ENCODE results near the gene EPHB2.
"Not testable (repeated sequence)": the region's sequence is repeated elsewhere in the genome, so short reads cannot be mapped to it uniquely, and the experiment has no call there.

EPHB2 gene

GRCh38 chr1:22935433-22935832 is 224.8 kb downstream of the EPHB2 start:
- Histone ChIP-seq H3K27ac (ENCODE audit: low read length) (no peak overlapping the region), H3K36me3 (ENCODE audit: control insufficient read depth in 2 of 2, insufficient read depth in 2 of 2, low read length in 2 of 2) (no peaks in the 10 kb centered on the region)

GRCh38 chr1:22936681-22937080 is 226.0 kb downstream of the EPHB2 start:
- no peak overlapping the region for H3K27ac ChIP-seq (ENCODE audit: low read length)
- no peaks in the 10 kb centered on the region for H3K4me1 ChIP-seq (ENCODE audit: control insufficient read depth, insufficient read depth, low read length)
- no peaks in the 10 kb centered on the region for H3K36me3 ChIP-seq (ENCODE audit: control insufficient read depth in 2 of 2, insufficient read depth in 2 of 2, low read length in 2 of 2)
- no peak overlapping the region for H3K4me3 ChIP-seq (ENCODE audit: low read length in 2 of 2)
- H3K9ac ChIP-seq (ENCODE audit: low read length in 2 of 2): no peak overlapping the region
- peaks cover 0 to 6% of the 10 kb centered on the region in 2 donors for H3K9me3 ChIP-seq (ENCODE audit: control insufficient read depth in 2 of 2, low read length in 2 of 2)
- peaks cover 0 to 2% of the 10 kb centered on the region in 2 donors for H3K27me3 ChIP-seq (ENCODE audit: control insufficient read depth in 1 of 2, insufficient read depth in 2 of 2, low read length in 2 of 2)

More at GRCh38 chr1:22935433-22935832, 224.8 kb downstream of the EPHB2 start:
- no peak overlapping the region for H3K4me3 ChIP-seq (ENCODE audit: low read length in 2 of 2)
- no peak overlapping the region for H3K9ac ChIP-seq (ENCODE audit: low read length in 2 of 2)
- peaks cover 0 to 2% of the 10 kb centered on the region in 2 donors for H3K27me3 ChIP-seq (ENCODE audit: control insufficient read depth in 1 of 2, insufficient read depth in 2 of 2, low read length in 2 of 2)
- H3K4me1 ChIP-seq (ENCODE audit: control insufficient read depth, insufficient read depth, low read length): no peaks in the 10 kb centered on the region
- H3K9me3 ChIP-seq (ENCODE audit: control insufficient read depth in 2 of 2, low read length in 2 of 2): peaks cover 0 to 6% of the 10 kb centered on the region in 2 donors

GRCh38 chr1:22941257-22941656 is 230.6 kb downstream of the EPHB2 start:
- no peaks in the 10 kb centered on the region for H3K36me3 ChIP-seq (ENCODE audit: control insufficient read depth in 2 of 2, insufficient read depth in 2 of 2, low read length in 2 of 2)
- H3K27me3 ChIP-seq (ENCODE audit: control insufficient read depth in 1 of 2, insufficient read depth in 2 of 2, low read length in 2 of 2): no peaks in the 10 kb centered on the region
- H3K27ac ChIP-seq (ENCODE audit: low read length): no peak overlapping the region
- no peaks in the 10 kb centered on the region for H3K9me3 ChIP-seq (ENCODE audit: control insufficient read depth in 2 of 2, low read length in 2 of 2)
- H3K4me3 ChIP-seq (ENCODE audit: low read length in 2 of 2): no peak overlapping the region
- H3K9ac ChIP-seq (ENCODE audit: low read length in 2 of 2): no peak overlapping the region
- no peaks in the 10 kb centered on the region for H3K4me1 ChIP-seq (ENCODE audit: control insufficient read depth, insufficient read depth, low read length)

GRCh38 chr1:22944346-22945055 is 233.9 kb downstream of the EPHB2 start:
- no peak overlapping the region for H3K27ac ChIP-seq (ENCODE audit: low read length)
- H3K9ac ChIP-seq (ENCODE audit: low read length in 2 of 2): no peak overlapping the region
- no peaks in the 10 kb centered on the region for H3K9me3 ChIP-seq (ENCODE audit: control insufficient read depth in 2 of 2, low read length in 2 of 2)
- no peaks in the 10 kb centered on the region for H3K4me1 ChIP-seq (ENCODE audit: control insufficient read depth, insufficient read depth, low read length)
- H3K27me3 ChIP-seq (ENCODE audit: control insufficient read depth in 1 of 2, insufficient read depth in 2 of 2, low read length in 2 of 2): peaks cover 0 to 7% of the 10 kb centered on the region in 2 donors
- no peaks in the 10 kb centered on the region for H3K36me3 ChIP-seq (ENCODE audit: control insufficient read depth in 2 of 2, insufficient read depth in 2 of 2, low read length in 2 of 2)
- H3K4me3 ChIP-seq (ENCODE audit: low read length in 2 of 2): no peak overlapping the region

- H3K27me3 ChIP-seq (ENCODE audit: control insufficient read depth in 1 of 2, insufficient read depth in 2 of 2, low read length in 2 of 2); H3K9me3 ChIP-seq (ENCODE audit: control insufficient read depth in 2 of 2, low read length in 2 of 2); H3K4me1 ChIP-seq (ENCODE audit: control insufficient read depth, insufficient read depth, low read length); H3K9ac ChIP-seq (ENCODE audit: low read length in 2 of 2); H3K4me3 ChIP-seq (ENCODE audit: low read length in 2 of 2); H3K27ac ChIP-seq (ENCODE audit: low read length); H3K36me3 ChIP-seq (ENCODE audit: control insufficient read depth in 2 of 2, insufficient read depth in 2 of 2, low read length in 2 of 2): not testable (repeated sequence)
Measured at GRCh38 chr1:22945171-22945570, 234.5 kb downstream of the EPHB2 start.

GRCh38 chr1:22949822-22950331 is 239.2 kb downstream of the EPHB2 start:
- no peak overlapping the region for H3K4me3 ChIP-seq (ENCODE audit: low read length in 2 of 2)
- H3K27me3 ChIP-seq (ENCODE audit: control insufficient read depth in 1 of 2, insufficient read depth in 2 of 2, low read length in 2 of 2): peaks cover 4 to 29% of the 10 kb centered on the region in 2 donors
- H3K27ac ChIP-seq (ENCODE audit: low read length): no peak overlapping the region
- no peaks in the 10 kb centered on the region for H3K9me3 ChIP-seq (ENCODE audit: control insufficient read depth in 2 of 2, low read length in 2 of 2)
- peaks cover 6% of the 10 kb centered on the region for H3K4me1 ChIP-seq (ENCODE audit: control insufficient read depth, insufficient read depth, low read length)
- no peak overlapping the region for H3K9ac ChIP-seq (ENCODE audit: low read length in 2 of 2)
- no peaks in the 10 kb centered on the region for H3K36me3 ChIP-seq (ENCODE audit: control insufficient read depth in 2 of 2, insufficient read depth in 2 of 2, low read length in 2 of 2)

- Histone ChIP-seq H3K36me3 (ENCODE audit: control insufficient read depth in 2 of 2, insufficient read depth in 2 of 2, low read length in 2 of 2) (no peaks in the 10 kb centered on the region), H3K27me3 (ENCODE audit: control insufficient read depth in 1 of 2, insufficient read depth in 2 of 2, low read length in 2 of 2) (peaks cover 8 to 32% of the 10 kb centered on the region in 2 donors), H3K9me3 (ENCODE audit: control insufficient read depth in 2 of 2, low read length in 2 of 2) (no peaks in the 10 kb centered on the region), H3K4me3 (ENCODE audit: low read length in 2 of 2) (no peak overlapping the region), H3K27ac (ENCODE audit: low read length) (no peak overlapping the region), H3K4me1 (ENCODE audit: control insufficient read depth, insufficient read depth, low read length) (peaks cover 6% of the 10 kb centered on the region), H3K9ac (ENCODE audit: low read length in 2 of 2) (no peak overlapping the region)
Measured at GRCh38 chr1:22951796-22952195, 241.2 kb downstream of the EPHB2 start.

- Histone ChIP-seq H3K4me1 (ENCODE audit: control insufficient read depth, insufficient read depth, low read length) (peaks cover 6% of the 10 kb centered on the region), H3K27ac (ENCODE audit: low read length) (no peak overlapping the region), H3K9me3 (ENCODE audit: control insufficient read depth in 2 of 2, low read length in 2 of 2) (no peaks in the 10 kb centered on the region), H3K27me3 (ENCODE audit: control insufficient read depth in 1 of 2, insufficient read depth in 2 of 2, low read length in 2 of 2) (peaks cover 8 to 27% of the 10 kb centered on the region in 2 donors), H3K4me3 (ENCODE audit: low read length in 2 of 2) (no peak overlapping the region), H3K9ac (ENCODE audit: low read length in 2 of 2) (no peak overlapping the region), H3K36me3 (ENCODE audit: control insufficient read depth in 2 of 2, insufficient read depth in 2 of 2, low read length in 2 of 2) (no peaks in the 10 kb centered on the region)
Measured at GRCh38 chr1:22952694-22953056, 242.0 kb downstream of the EPHB2 start.

GRCh38 chr1:22953057-22953739 is 242.6 kb downstream of the EPHB2 start:
- peaks cover 10 to 27% of the 10 kb centered on the region in 2 donors for H3K27me3 ChIP-seq (ENCODE audit: control insufficient read depth in 1 of 2, insufficient read depth in 2 of 2, low read length in 2 of 2)
- no peaks in the 10 kb centered on the region for H3K9me3 ChIP-seq (ENCODE audit: control insufficient read depth in 2 of 2, low read length in 2 of 2)
- H3K27ac ChIP-seq (ENCODE audit: low read length): no peak overlapping the region
- H3K4me3 ChIP-seq (ENCODE audit: low read length in 2 of 2): no peak overlapping the region
- no peak overlapping the region for H3K9ac ChIP-seq (ENCODE audit: low read length in 2 of 2)
- peaks cover 6% of the 10 kb centered on the region for H3K4me1 ChIP-seq (ENCODE audit: control insufficient read depth, insufficient read depth, low read length)
- H3K36me3 ChIP-seq (ENCODE audit: control insufficient read depth in 2 of 2, insufficient read depth in 2 of 2, low read length in 2 of 2): no peaks in the 10 kb centered on the region

- Histone ChIP-seq H3K4me3 (ENCODE audit: low read length in 2 of 2) (no peak overlapping the region), H3K4me1 (ENCODE audit: control insufficient read depth, insufficient read depth, low read length) (peaks cover 6% of the 10 kb centered on the region), H3K36me3 (ENCODE audit: control insufficient read depth in 2 of 2, insufficient read depth in 2 of 2, low read length in 2 of 2) (no peaks in the 10 kb centered on the region), H3K27ac (ENCODE audit: low read length) (no peak overlapping the region), H3K9ac (ENCODE audit: low read length in 2 of 2) (no peak overlapping the region), H3K27me3 (ENCODE audit: control insufficient read depth in 1 of 2, insufficient read depth in 2 of 2, low read length in 2 of 2) (peaks cover 15 to 25% of the 10 kb centered on the region in 2 donors), H3K9me3 (ENCODE audit: control insufficient read depth in 2 of 2, low read length in 2 of 2) (no peaks in the 10 kb centered on the region)
Measured at GRCh38 chr1:22953740-22954141, 243.1 kb downstream of the EPHB2 start.

- no peaks in the 10 kb centered on the region for H3K36me3 ChIP-seq (ENCODE audit: control insufficient read depth in 2 of 2, insufficient read depth in 2 of 2, low read length in 2 of 2)
- no peaks in the 10 kb centered on the region for H3K9me3 ChIP-seq (ENCODE audit: control insufficient read depth in 2 of 2, low read length in 2 of 2)
- peaks cover 6% of the 10 kb centered on the region for H3K4me1 ChIP-seq (ENCODE audit: control insufficient read depth, insufficient read depth, low read length)
- no peak overlapping the region for H3K27ac ChIP-seq (ENCODE audit: low read length)
- H3K9ac ChIP-seq (ENCODE audit: low read length in 2 of 2): no peak overlapping the region
- H3K27me3 ChIP-seq (ENCODE audit: control insufficient read depth in 1 of 2, insufficient read depth in 2 of 2, low read length in 2 of 2): peaks cover 15 to 24% of the 10 kb centered on the region in 2 donors
- H3K4me3 ChIP-seq (ENCODE audit: low read length in 2 of 2): no peak overlapping the region
Measured at GRCh38 chr1:22955146-22955545, 244.5 kb downstream of the EPHB2 start.
